HepG2 (cell line): ENCODE data around the gene KATNBL1. TPM values are rescaled to one million over a fixed set of nuclear protein-coding genes. Genes with fewer than 3 reads are reported as not detected.

ENCODE experiments used
- ATAC-seq: fragments of 200-7000 bp; cut with Tn5 transposase; 3 replicates; pipeline ENCODE4 v1.9.1; 2020; ENCODE audit warnings: mild to moderate bottlenecking, moderate library complexity
- BruUV-seq: library from RNA; stranded (reverse); fragments of 400-500 nt; replicated peaks from 2 replicates; lab custom pipeline; 2021; lab: Mats Ljungman, UMichigan
- CTCF ChIA-PET: fragments of 300-600 bp; formaldehyde crosslinking; extraction: SDS; loops from one replicate; lab custom pipeline; 2021; ENCODE audit warnings: low total read pairs, inconsistent platforms, low intra/inter-chr PET ratio; lab: Yijun Ruan, JAX
- POLR2A ChIA-PET: fragments of 350-600 bp; sonication (Branson Sonifier 250); formaldehyde crosslinking; loops from one replicate; lab custom pipeline; 2020; ENCODE audit warnings: antibody characterized with exemption, inconsistent platforms; lab: Yijun Ruan, JAX
- DNase-seq: peaks from one replicate; pipeline ENCODE4 v3.0.0-alpha.2; 2015; ENCODE audit warnings: low spot score
- FAIRE-seq: peaks from 3 replicates; lab custom pipeline; 2011; peaks lifted over from hg19 to GRCh38; lab: Jason Lieb, UNC
- H2AFZ ChIP-seq: one replicate; pipeline ENCODE4 v1.6.1; 2011; ENCODE audit warnings: low read length, inconsistent platforms
- H3K27ac ChIP-seq: fragments of 300-600 bp; 3 replicates; pipeline ENCODE4 v1.8.0; 2011; ENCODE audit warnings: mixed run types, mild to moderate bottlenecking, mixed read lengths, low read length, inconsistent platforms; ENCODE audit not compliant: insufficient read depth; ENCODE audit errors: extremely low read length
- H3K27me3 ChIP-seq, 2 experiments: fragments of 200-600 bp in 1 of 2; 2 replicates in 1 of 2; 3 replicates in 1 of 2; pipeline versions ENCODE4 v1.6.0 to v1.8.0; 2011; ENCODE audit warnings: low read length in 2 of 2, mild to moderate bottlenecking in 2 of 2, moderate library complexity in 2 of 2, inconsistent platforms in 1 of 2; ENCODE audit not compliant: insufficient read depth in 2 of 2, control insufficient read depth in 1 of 2
- H3K36me3 ChIP-seq, 2 experiments: fragments of 200-600 bp in 1 of 2; replicated peaks in 1 of 2; 2 replicates in 1 of 2; 3 replicates in 1 of 2; pipeline versions ENCODE4 v1.5.1 to v1.8.0; 2011; ENCODE audit warnings: low read length in 2 of 2, inconsistent platforms in 1 of 2; ENCODE audit not compliant: insufficient read depth in 2 of 2, control insufficient read depth in 1 of 2
- H3K4me1 ChIP-seq: 2 replicates; pipeline ENCODE4 v1.5.1; 2012; ENCODE audit warnings: low read length, inconsistent platforms; ENCODE audit not compliant: insufficient read depth
- H3K4me2 ChIP-seq: 2 replicates; pipeline ENCODE4 v1.6.0; 2011; ENCODE audit warnings: low read depth, low read length, inconsistent platforms
- H3K4me3 ChIP-seq, 3 experiments: fragments of 200-600 bp in 1 of 3; sonication (generic), shearing (Covaris generic) in 1 of 3; replicated peaks in 1 of 3; 2 replicates each; pipeline ENCODE4 v1.5.1; 2011 to 2016; ENCODE audit warnings: low read length in 3 of 3, inconsistent platforms in 2 of 3, low read depth in 2 of 3, mild to moderate bottlenecking in 2 of 3, control low read depth in 1 of 3, mixed read lengths in 1 of 3; ENCODE audit not compliant: insufficient read depth in 1 of 3
- H3K79me2 ChIP-seq: one replicate; pipeline ENCODE4 v1.6.1; 2011; ENCODE audit warnings: low read length, inconsistent platforms; ENCODE audit not compliant: insufficient read depth
- H3K9ac ChIP-seq: 2 replicates; pipeline ENCODE4 v1.6.0; 2011; ENCODE audit warnings: mild to moderate bottlenecking, low read depth, low read length, inconsistent platforms; ENCODE audit not compliant: insufficient read depth
- H3K9me3 ChIP-seq: 2 replicates; pipeline ENCODE4 v1.5.1; 2012; ENCODE audit warnings: mild to moderate bottlenecking, low read length
- H4K20me1 ChIP-seq: 2 replicates; pipeline ENCODE4 v1.6.0; 2011; ENCODE audit warnings: inconsistent platforms, mild to moderate bottlenecking, low read length, moderate library complexity; ENCODE audit not compliant: insufficient read depth
- RNF2 ChIP-seq: fragments of 450-650 bp; conservative IDR thresholded peaks from 2 replicates; pipeline ENCODE4 v1.6.1; 2016; ENCODE audit warnings: low read depth
- SRY ChIP-seq: sonication (generic); formaldehyde crosslinking; IDR thresholded peaks from 2 replicates; pipeline ENCODE4 v1.8.0; 2022; ENCODE audit warnings: mild to moderate bottlenecking, missing genetic modification reagents
- TBL1XR1 ChIP-seq: fragments of 150-350 bp; IDR thresholded peaks from 2 replicates; pipeline ENCODE4 v1.6.1; 2014; ENCODE audit warnings: borderline replicate concordance, low read length; ENCODE audit not compliant: partially characterized antibody
- TFAP4 ChIP-seq: sonication (generic); IDR thresholded peaks from 2 replicates; pipeline ENCODE4 v1.6.1; 2016; ENCODE audit warnings: low read depth, borderline replicate concordance
- ZBTB10 ChIP-seq: sonication (generic); formaldehyde crosslinking; IDR thresholded peaks from 2 replicates; pipeline ENCODE4 v1.4.0; 2020; ENCODE audit warnings: missing genetic modification reagents, borderline replicate concordance
- ZBTB8A ChIP-seq: sonication (generic); formaldehyde crosslinking; IDR thresholded peaks from 2 replicates; pipeline ENCODE4 v1.4.0; 2020; ENCODE audit warnings: mild to moderate bottlenecking, low read depth, missing genetic modification reagents, borderline replicate concordance
- ZMYM2 ChIP-seq: sonication (generic); formaldehyde crosslinking; IDR thresholded peaks from 2 replicates; pipeline ENCODE4 v1.8.0; 2022; ENCODE audit warnings: mild to moderate bottlenecking, missing genetic modification reagents
- ZNF543 ChIP-seq: sonication (generic); formaldehyde crosslinking; IDR thresholded peaks from 2 replicates; pipeline ENCODE4 v1.4.0; 2020; ENCODE audit warnings: mild to moderate bottlenecking, missing genetic modification reagents
- ZNF780A ChIP-seq: sonication (generic); formaldehyde crosslinking; IDR thresholded peaks from 2 replicates; pipeline ENCODE4 v1.8.0; 2022; ENCODE audit warnings: mild to moderate bottlenecking, missing genetic modification reagents, moderate library complexity
- ZNF850 ChIP-seq: sonication (generic); formaldehyde crosslinking; conservative IDR thresholded peaks from 2 replicates; pipeline ENCODE4 v1.9.0; 2021; ENCODE audit warnings: mild to moderate bottlenecking, missing genetic modification reagents
- WGBS: methylation state at CpG from one replicate; pipeline ENCODE4 v1.1.6; 2017; ENCODE audit warnings: low lambda C conversion rate; 5-methylcytosine and 5-hydroxymethylcytosine counted together
- in situ Hi-C: cut with HindIII; loops from 2 replicates; pipeline ENCODE4 v1.10.0; 2017; ENCODE audit warnings: low pct_unique_long_range_greater_than_20kb; ENCODE audit not compliant: extremely low pct_ligation_motif_present
- intact Hi-C: fragments of 100-400 bp; cut with micrococcal nuclease; formaldehyde crosslinking; loops from one replicate; pipeline ENCODE4 v1.10.0; 2022; ENCODE audit not compliant: unreplicated experiment
- polyA plus RNA-seq, 8 experiments: library from polyadenylated mRNA; depleted of rRNA in 3 of 8; stranded (reverse) in 7 of 8; unstranded in 1 of 8; fragments of >200 nt; fragmentation: Illumina TruSeq in 4 of 8; extraction: Trizol in 4 of 8; gene quantifications; 2 replicates each; pipeline versions ENCODE4 v1.2.1 to v1.2.3, GENCODE V29; 2011 to 2016; ENCODE audit warnings: low read depth in 4 of 8, missing spikeins in 1 of 8, mixed read lengths in 1 of 8; ENCODE audit not compliant: insufficient read depth in 1 of 8
- total RNA-seq, 5 experiments: library from RNA; depleted of rRNA; stranded (reverse); fragments of >200 nt; fragmentation: Illumina TruSeq; extraction: Trizol; gene quantifications; 2 replicates each; pipeline ENCODE4 v1.2.3, GENCODE V29; 2016; ENCODE audit warnings: low read depth in 1 of 5
- TF ChIP-seq, protein P1 (sequence below), 2 experiments: sonication (generic) in 1 of 2; formaldehyde crosslinking in 1 of 2; IDR thresholded peaks; 2 replicates each; pipeline versions ENCODE4 v1.5.1 to v1.6.1; 2011 to 2020; ENCODE audit warnings: borderline replicate concordance in 1 of 2, low read depth in 1 of 2, low read length in 1 of 2, mild to moderate bottlenecking in 1 of 2, missing genetic modification reagents in 1 of 2, moderate library complexity in 1 of 2
- TF ChIP-seq, protein P2 (sequence below): IDR thresholded peaks from 2 replicates; pipeline ENCODE4 v1.6.1; 2016; ENCODE audit warnings: low read depth, missing genetic modification reagents, missing compliant biosample characterization

Gene KATNBL1
- total and polyA plus RNA-seq, 2 of the 13 experiments (the other 11 are each of a cell fraction or from before 2014, with no cell fraction given) = 23.4 to 42.8 TPM

GRCh38 chr15:34188711-34189110 lies 21.2 kb downstream of the KATNBL1 start (continued):
- TF ChIP-seq ZBTB10 (no peak), TFAP4 (no peak), SRY (CRISPR knock-in tag) (no peak)
- TF ChIP-seq, protein P1, sequence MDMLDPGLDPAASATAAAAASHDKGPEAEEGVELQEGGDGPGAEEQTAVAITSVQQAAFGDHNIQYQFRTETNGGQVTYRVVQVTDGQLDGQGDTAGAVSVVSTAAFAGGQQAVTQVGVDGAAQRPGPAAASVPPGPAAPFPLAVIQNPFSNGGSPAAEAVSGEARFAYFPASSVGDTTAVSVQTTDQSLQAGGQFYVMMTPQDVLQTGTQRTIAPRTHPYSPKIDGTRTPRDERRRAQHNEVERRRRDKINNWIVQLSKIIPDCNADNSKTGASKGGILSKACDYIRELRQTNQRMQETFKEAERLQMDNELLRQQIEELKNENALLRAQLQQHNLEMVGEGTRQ (IDR thresholded peaks at IDR 0.05; ENCODE audit: low read depth, low read length) = no peak
- TF ChIP-seq, protein P1 (CRISPR knock-in tag; IDR thresholded peaks at IDR 0.05; ENCODE audit: borderline replicate concordance) = no peak

- H3K9me3 ChIP-seq = no peaks in the 10 kb centered on the region
- ATAC-seq (no peak), FAIRE-seq (no peak), DNase-seq (no peak)
- in situ Hi-C loops (no loop called here), intact Hi-C loops (no loop called here)
- H3K36me3 ChIP-seq = 0 out of 5 replicates have a peak, but pooled peaks cover 0 to 3% of the 10 kb centered on the region in 2 experiments
- POLR2A ChIA-PET = no interaction called here
- H4K20me1 ChIP-seq = no peaks in the 10 kb centered on the region
- CTCF ChIA-PET = no interaction called here
- H3K9ac ChIP-seq = no peak overlapping the region
- H3K4me3 ChIP-seq = no peak overlapping the region
- no peak overlapping the region for H2AFZ ChIP-seq
- no TSS peak for BruUV-seq
- H3K4me1 ChIP-seq = no peaks in the 10 kb centered on the region
- WGBS = 94% methylated on average over 4 of the region's 4 CpGs
- H3K27ac ChIP-seq = no peak overlapping the region
- H3K4me2 ChIP-seq = no peak overlapping the region
- peaks cover 44% of the 10 kb centered on the region for H3K79me2 ChIP-seq
- no peaks in the 10 kb centered on the region for H3K27me3 ChIP-seq
- TF ChIP-seq ZNF850 (CRISPR knock-in tag) (no peak), ZNF780A (CRISPR knock-in tag) (no peak), ZMYM2 (CRISPR knock-in tag) (no peak), TBL1XR1 (no peak), RNF2 (no peak), SRY (CRISPR knock-in tag) (no peak), ZNF543 (CRISPR knock-in tag) (no peak), ZBTB8A (no peak)
- TF ChIP-seq, protein P2, sequence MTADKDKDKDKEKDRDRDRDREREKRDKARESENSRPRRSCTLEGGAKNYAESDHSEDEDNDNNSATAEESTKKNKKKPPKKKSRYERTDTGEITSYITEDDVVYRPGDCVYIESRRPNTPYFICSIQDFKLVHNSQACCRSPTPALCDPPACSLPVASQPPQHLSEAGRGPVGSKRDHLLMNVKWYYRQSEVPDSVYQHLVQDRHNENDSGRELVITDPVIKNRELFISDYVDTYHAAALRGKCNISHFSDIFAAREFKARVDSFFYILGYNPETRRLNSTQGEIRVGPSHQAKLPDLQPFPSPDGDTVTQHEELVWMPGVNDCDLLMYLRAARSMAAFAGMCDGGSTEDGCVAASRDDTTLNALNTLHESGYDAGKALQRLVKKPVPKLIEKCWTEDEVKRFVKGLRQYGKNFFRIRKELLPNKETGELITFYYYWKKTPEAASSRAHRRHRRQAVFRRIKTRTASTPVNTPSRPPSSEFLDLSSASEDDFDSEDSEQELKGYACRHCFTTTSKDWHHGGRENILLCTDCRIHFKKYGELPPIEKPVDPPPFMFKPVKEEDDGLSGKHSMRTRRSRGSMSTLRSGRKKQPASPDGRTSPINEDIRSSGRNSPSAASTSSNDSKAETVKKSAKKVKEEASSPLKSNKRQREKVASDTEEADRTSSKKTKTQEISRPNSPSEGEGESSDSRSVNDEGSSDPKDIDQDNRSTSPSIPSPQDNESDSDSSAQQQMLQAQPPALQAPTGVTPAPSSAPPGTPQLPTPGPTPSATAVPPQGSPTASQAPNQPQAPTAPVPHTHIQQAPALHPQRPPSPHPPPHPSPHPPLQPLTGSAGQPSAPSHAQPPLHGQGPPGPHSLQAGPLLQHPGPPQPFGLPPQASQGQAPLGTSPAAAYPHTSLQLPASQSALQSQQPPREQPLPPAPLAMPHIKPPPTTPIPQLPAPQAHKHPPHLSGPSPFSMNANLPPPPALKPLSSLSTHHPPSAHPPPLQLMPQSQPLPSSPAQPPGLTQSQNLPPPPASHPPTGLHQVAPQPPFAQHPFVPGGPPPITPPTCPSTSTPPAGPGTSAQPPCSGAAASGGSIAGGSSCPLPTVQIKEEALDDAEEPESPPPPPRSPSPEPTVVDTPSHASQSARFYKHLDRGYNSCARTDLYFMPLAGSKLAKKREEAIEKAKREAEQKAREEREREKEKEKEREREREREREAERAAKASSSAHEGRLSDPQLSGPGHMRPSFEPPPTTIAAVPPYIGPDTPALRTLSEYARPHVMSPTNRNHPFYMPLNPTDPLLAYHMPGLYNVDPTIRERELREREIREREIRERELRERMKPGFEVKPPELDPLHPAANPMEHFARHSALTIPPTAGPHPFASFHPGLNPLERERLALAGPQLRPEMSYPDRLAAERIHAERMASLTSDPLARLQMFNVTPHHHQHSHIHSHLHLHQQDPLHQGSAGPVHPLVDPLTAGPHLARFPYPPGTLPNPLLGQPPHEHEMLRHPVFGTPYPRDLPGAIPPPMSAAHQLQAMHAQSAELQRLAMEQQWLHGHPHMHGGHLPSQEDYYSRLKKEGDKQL (CRISPR knock-in tag) = no peak
Measured at GRCh38 chr15:34185666-34186065, 24.2 kb downstream of the KATNBL1 start.
